Activated CD8-positive, alpha-beta T cell treated with anti-CD3 and anti-CD28 coated beads, Interleukin-2, amount 10 ng/mL, durations not matched to agents 7 days and 5 days (primary cell): ENCODE data around the gene CLCN4. TPM values are rescaled to one million over a fixed set of nuclear protein-coding genes. Genes with fewer than 3 reads are reported as not detected.
A peak's percentile ranks its signal among the peaks of the same experiment; 100 is the strongest.

Experiments used
- ATAC-seq: fragments of 150-1000 bp; cut with Tn5 transposase; one replicate; pipeline ENCODE4 v1.10.0; 2021; ENCODE audit warnings: moderate library complexity
- CTCF ChIA-PET: fragments of 350-600 bp; sonication (Branson Sonifier 250); formaldehyde crosslinking; loops from one replicate; lab custom pipeline; 2021; ENCODE audit warnings: antibody characterized with exemption; lab: Charles Lee
- POLR2A ChIA-PET: fragments of 350-600 bp; sonication (Branson Sonifier 250); formaldehyde crosslinking; loops from one replicate; lab custom pipeline; 2021; ENCODE audit warnings: antibody characterized with exemption; lab: Charles Lee
- DNase-seq: peaks from one replicate; pipeline ENCODE4 v3.0.0-alpha.2; 2020
- H3K27ac Mint-ChIP-seq: one replicate; pipeline ENCODE4 v1.8.0; 2021; ENCODE audit warnings: mild to moderate bottlenecking, mixed read lengths
- H3K27me3 Mint-ChIP-seq: one replicate; pipeline ENCODE4 v1.8.0; 2021; ENCODE audit warnings: low read depth, mixed read lengths
- H3K36me3 Mint-ChIP-seq: one replicate; pipeline ENCODE4 v1.8.0; 2021; ENCODE audit warnings: low read depth, mixed read lengths
- H3K4me1 Mint-ChIP-seq: one replicate; pipeline ENCODE4 v1.8.0; 2021; ENCODE audit warnings: low read depth, mixed read lengths
- H3K4me3 Mint-ChIP-seq: one replicate; pipeline ENCODE4 v1.8.0; 2021; ENCODE audit warnings: mild to moderate bottlenecking, mixed read lengths
- H3K9me3 Mint-ChIP-seq: one replicate; pipeline ENCODE4 v1.8.0; 2022; ENCODE audit warnings: mixed read lengths; ENCODE audit not compliant: insufficient read depth
- total RNA-seq, 2 experiments: library from RNA; stranded (reverse); gene quantifications; one replicate each; pipeline ENCODE4 v1.2.3, GENCODE V29; 2021

CLCN4 gene
- total RNA-seq, 2 experiments from 2014 or later = not detected

- Mint-ChIP-seq H3K27ac (no peak overlapping the region), H3K36me3 (no peaks in the 10 kb centered on the region), H3K27me3 (peaks cover 43% of the 10 kb centered on the region), H3K9me3 (no peaks in the 10 kb centered on the region), H3K4me3 (no peak overlapping the region), H3K4me1 (peaks cover 4% of the 10 kb centered on the region)
- no peak for ATAC-seq
- POLR2A ChIA-PET = no interaction called here
- CTCF ChIA-PET = interaction anchor here (1.3 kb wide), 1 partner anchor 37 kb away, joined by 4 read pairs; no protein-coding TSS in a partner anchor
- DNase-seq = no peak
Measured at GRCh38 chrX:10157032-10157341, 212 bp downstream of the CLCN4 start.

DNA sequence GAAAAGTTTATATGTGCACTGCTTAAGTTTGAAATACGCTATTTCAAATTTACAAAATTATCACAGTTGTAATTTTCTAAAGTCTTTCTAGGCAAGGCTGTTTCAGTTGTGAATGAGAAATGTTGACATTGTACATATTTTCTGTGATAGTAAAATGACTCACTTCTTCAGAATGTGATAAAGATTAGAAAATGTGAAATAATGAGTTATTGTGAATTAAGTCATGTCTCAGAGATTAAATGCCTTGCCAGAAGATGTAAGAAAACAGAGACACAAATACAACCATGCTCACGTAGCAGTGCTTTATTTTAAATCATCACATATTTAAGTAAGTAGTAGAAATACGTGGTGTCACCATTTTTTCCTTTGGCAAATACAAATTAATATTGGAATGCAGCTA lies 768 bp downstream of the CLCN4 start:
- no peaks in the 10 kb centered on the region for H3K36me3 Mint-ChIP-seq

GRCh38 chrX:10158279-10159144 lies 1.7 kb downstream of the CLCN4 start:
- peaks cover 43% of the 10 kb centered on the region for H3K27me3 Mint-ChIP-seq
- ATAC-seq = no peak
- no peak overlapping the region for H3K27ac Mint-ChIP-seq
- ChIA-PET CTCF (interaction anchor here (0.9 kb wide), 1 partner anchor 32 kb away, joined by 3 read pairs; no protein-coding TSS in a partner anchor), POLR2A (no interaction called here)
- H3K36me3 Mint-ChIP-seq = no peaks in the 10 kb centered on the region
- peaks cover 4% of the 10 kb centered on the region for H3K4me1 Mint-ChIP-seq
- DNase-seq = no peak
- H3K9me3 Mint-ChIP-seq = no peaks in the 10 kb centered on the region
- H3K4me3 Mint-ChIP-seq = no peak overlapping the region

More for the DNA sequence above, 768 bp downstream of the CLCN4 start:
- Mint-ChIP-seq H3K27ac (no peak overlapping the region), H3K9me3 (no peaks in the 10 kb centered on the region), H3K27me3 (peaks cover 47% of the 10 kb centered on the region), H3K4me1 (peaks cover 4% of the 10 kb centered on the region), H3K4me3 (no peak overlapping the region)
- POLR2A ChIA-PET = no interaction called here
- CTCF ChIA-PET = interaction anchor here (1.3 kb wide), 1 partner anchor 38 kb away, joined by 4 read pairs; no protein-coding TSS in a partner anchor
- ATAC-seq (no peak), DNase-seq (no peak)

DNA sequence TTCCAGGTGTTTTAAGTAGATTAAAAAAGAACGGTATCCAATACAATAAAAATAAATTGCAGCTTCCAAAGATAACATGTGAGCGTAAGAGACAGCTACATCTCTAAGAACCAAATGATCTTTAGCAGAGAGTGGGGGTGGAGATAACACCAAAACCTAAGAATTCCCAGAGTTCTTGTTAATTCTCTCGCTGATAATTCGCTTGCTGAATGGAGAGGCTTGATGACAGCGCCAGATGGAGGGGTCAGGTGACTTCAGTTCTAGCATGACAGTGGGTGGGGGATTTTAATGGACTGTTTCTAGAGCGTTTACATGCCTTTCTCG lies 2.3 kb downstream of the CLCN4 start:
- ChIA-PET CTCF (interaction anchor here (0.9 kb wide), 1 partner anchor 31 kb away, joined by 3 read pairs; no protein-coding TSS in a partner anchor), POLR2A (no interaction called here)
- Mint-ChIP-seq H3K4me1 (peaks cover 4% of the 10 kb centered on the region), H3K9me3 (no peaks in the 10 kb centered on the region), H3K27me3 (peaks cover 44% of the 10 kb centered on the region), H3K4me3 (no peak overlapping the region), H3K27ac (no peak overlapping the region), H3K36me3 (no peaks in the 10 kb centered on the region)
- DNase-seq (no peak), ATAC-seq (no peak)

GRCh38 chrX:10160211-10160610 lies 3.4 kb downstream of the CLCN4 start:
- H3K9me3 Mint-ChIP-seq = no peaks in the 10 kb centered on the region
- CTCF ChIA-PET = interaction anchor here (0.6 kb wide), 1 partner anchor 49 kb away, joined by 3 read pairs; no protein-coding TSS in a partner anchor
- no peak overlapping the region for H3K4me3 Mint-ChIP-seq
- H3K27me3 Mint-ChIP-seq = peaks cover 38% of the 10 kb centered on the region
- H3K4me1 Mint-ChIP-seq = peaks cover 6% of the 10 kb centered on the region
- no peaks in the 10 kb centered on the region for H3K36me3 Mint-ChIP-seq
- DNase-seq (no peak), ATAC-seq (no peak)
- POLR2A ChIA-PET = no interaction called here
- no peak overlapping the region for H3K27ac Mint-ChIP-seq

DNA sequence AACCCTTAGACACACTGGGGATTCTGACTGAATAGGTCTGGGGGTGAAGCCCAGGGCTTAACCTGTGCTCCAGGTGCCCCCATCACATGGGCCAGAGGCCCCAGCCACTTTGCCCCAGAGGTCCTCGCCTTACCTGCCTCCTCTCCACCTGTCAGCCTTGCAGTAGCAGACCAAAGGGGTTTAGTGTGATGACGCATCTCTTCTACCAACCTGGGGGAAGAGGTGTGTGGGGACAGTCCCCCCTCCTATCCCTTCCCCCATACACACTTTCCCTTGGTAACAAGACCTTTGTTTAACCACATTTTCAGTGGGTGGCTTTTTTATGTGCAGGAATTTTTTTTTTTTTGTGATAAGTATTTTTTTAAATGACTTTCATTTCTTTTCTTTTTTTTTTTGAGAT lies 6.3 kb downstream of the CLCN4 start:
- ATAC-seq (no peak), DNase-seq (no peak)
- no peak overlapping the region for H3K27ac Mint-ChIP-seq
- POLR2A ChIA-PET = no interaction called here
- no peaks in the 10 kb centered on the region for H3K9me3 Mint-ChIP-seq
- H3K27me3 Mint-ChIP-seq = peaks cover 22% of the 10 kb centered on the region
- H3K4me3 Mint-ChIP-seq = no peak overlapping the region
- CTCF ChIA-PET = no interaction called here
- H3K36me3 Mint-ChIP-seq = no peaks in the 10 kb centered on the region
- H3K4me1 Mint-ChIP-seq = peaks cover 25% of the 10 kb centered on the region

GRCh38 chrX:10164879-10165278 lies 8.1 kb downstream of the CLCN4 start:
- CTCF ChIA-PET = no interaction called here
- Mint-ChIP-seq H3K4me1 (peaks cover 25% of the 10 kb centered on the region), H3K36me3 (no peaks in the 10 kb centered on the region), H3K4me3 (no peak overlapping the region), H3K9me3 (no peaks in the 10 kb centered on the region), H3K27ac (no peak overlapping the region), H3K27me3 (peaks cover 15% of the 10 kb centered on the region)
- ATAC-seq (no peak), DNase-seq (no peak)
- POLR2A ChIA-PET = no interaction called here

DNA sequence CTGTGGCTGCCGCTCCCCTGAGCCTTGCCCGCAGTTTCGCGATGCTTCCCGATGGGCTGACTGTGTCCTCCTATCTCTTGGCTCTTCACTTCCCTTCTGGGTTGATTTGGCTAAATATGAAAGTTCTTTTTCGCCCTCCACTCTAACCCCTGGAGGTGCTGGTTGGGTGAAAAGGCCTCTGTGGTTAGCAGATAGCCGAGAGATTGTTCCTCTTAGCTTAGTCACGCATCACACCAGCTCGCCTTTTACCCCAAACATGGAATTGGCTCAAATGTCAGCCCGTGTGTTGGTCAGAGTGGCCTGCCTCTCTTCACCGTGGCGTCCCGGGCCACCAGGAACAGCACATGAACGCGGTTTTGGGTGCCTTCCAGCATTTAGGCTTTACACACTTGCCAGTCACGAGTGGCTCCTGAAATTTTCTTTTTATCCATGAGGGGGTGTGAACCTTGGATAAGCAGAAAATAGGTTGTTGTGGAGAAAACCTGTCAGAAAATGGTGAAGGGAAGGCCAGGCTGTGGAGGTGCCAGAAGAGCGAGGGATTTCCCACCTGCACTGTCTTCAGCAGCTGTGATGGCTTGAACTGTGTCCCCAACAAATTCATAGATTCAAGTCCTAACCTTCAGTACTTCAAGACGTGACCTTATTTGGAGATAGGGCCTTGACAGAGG lies 8.9 kb downstream of the CLCN4 start:
- Mint-ChIP-seq H3K4me1 (peaks cover 25% of the 10 kb centered on the region), H3K4me3 (no peak overlapping the region), H3K36me3 (no peaks in the 10 kb centered on the region), H3K27ac (no peak overlapping the region), H3K27me3 (peaks cover 9% of the 10 kb centered on the region), H3K9me3 (no peaks in the 10 kb centered on the region)
- no peak for ATAC-seq
- CTCF ChIA-PET = no interaction called here
- POLR2A ChIA-PET = no interaction called here
- DNase-seq = no peak

DNA sequence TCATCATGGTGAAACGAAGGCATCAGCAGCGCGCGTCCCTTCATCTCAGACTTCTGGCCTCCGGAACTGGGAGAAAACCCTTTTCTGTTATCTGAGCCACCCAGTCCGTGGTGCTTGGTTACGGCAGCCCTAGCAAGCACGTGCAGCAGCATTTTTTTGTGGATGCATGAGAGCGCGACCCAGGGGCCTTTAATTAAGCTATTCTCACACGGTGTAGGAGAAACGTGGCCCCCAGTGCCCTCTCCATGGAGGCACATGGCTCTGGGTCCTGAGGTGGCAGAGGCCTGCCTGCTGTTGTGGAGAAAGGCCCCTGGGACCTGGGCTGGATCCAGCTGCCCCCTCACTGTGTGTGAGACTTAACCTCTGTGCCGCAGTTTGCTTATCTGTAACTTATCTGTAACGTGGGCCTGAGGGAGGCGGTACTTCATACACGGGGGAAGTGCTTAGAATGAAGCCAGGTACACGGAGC lies 9.5 kb downstream of the CLCN4 start:
- Mint-ChIP-seq H3K4me3 (no peak overlapping the region), H3K27ac (no peak overlapping the region), H3K4me1 (peaks cover 25% of the 10 kb centered on the region), H3K27me3 (peaks cover 9% of the 10 kb centered on the region), H3K9me3 (no peaks in the 10 kb centered on the region), H3K36me3 (no peaks in the 10 kb centered on the region)
- ChIA-PET CTCF (no interaction called here), POLR2A (no interaction called here)
- ATAC-seq = no peak
- no peak for DNase-seq

GRCh38 chrX:10166731-10167151 lies 10.0 kb downstream of the CLCN4 start:
- Mint-ChIP-seq H3K27ac (no peak overlapping the region), H3K9me3 (no peaks in the 10 kb centered on the region)

GRCh38 chrX:10167573-10167972 lies 10.8 kb downstream of the CLCN4 start:
- H3K27ac Mint-ChIP-seq = no peak overlapping the region
- H3K27me3 Mint-ChIP-seq = peaks cover 6% of the 10 kb centered on the region
- ATAC-seq = no peak
- no peak overlapping the region for H3K4me3 Mint-ChIP-seq
- DNase-seq = peak; percentile 27
- H3K9me3 Mint-ChIP-seq = no peaks in the 10 kb centered on the region
- no peaks in the 10 kb centered on the region for H3K36me3 Mint-ChIP-seq
- peaks cover 25% of the 10 kb centered on the region for H3K4me1 Mint-ChIP-seq
- ChIA-PET POLR2A (no interaction called here), CTCF (no interaction called here)

More at GRCh38 chrX:10166731-10167151, 10.0 kb downstream of the CLCN4 start:
- Mint-ChIP-seq H3K4me3 (no peak overlapping the region), H3K4me1 (peaks cover 25% of the 10 kb centered on the region), H3K27me3 (peaks cover 9% of the 10 kb centered on the region), H3K36me3 (no peaks in the 10 kb centered on the region)
- DNase-seq (no peak), ATAC-seq (no peak)
- ChIA-PET POLR2A (no interaction called here), CTCF (no interaction called here)

DNA sequence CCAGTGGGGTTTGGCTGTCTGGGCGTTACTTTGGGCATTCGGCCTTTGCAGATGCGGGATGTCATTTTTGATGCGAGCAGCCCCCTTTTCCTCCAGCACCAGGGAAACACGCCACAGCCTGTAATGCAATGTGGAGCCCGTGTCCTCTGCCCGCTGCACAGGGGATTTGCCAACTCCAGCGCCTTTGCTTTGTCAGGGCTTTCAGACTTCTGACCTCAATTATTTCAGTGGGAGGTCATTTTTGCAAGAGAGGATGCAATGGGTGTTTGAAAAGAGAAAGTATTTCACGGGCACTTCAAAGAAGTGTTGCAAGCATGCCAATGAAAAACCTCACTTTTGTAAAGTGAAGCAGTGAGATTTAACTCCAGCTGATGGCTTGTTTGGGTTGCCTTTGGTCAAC lies 11.5 kb downstream of the CLCN4 start:
- POLR2A ChIA-PET = no interaction called here

More for the DNA sequence above, 11.5 kb downstream of the CLCN4 start:
- peaks cover 6% of the 10 kb centered on the region for H3K27me3 Mint-ChIP-seq
- CTCF ChIA-PET = interaction anchor here (1.0 kb wide), 1 partner anchor 22 kb away, joined by 3 read pairs; no protein-coding TSS in a partner anchor
- no peaks in the 10 kb centered on the region for H3K36me3 Mint-ChIP-seq
- no peak overlapping the region for H3K4me3 Mint-ChIP-seq
- H3K27ac Mint-ChIP-seq = no peak overlapping the region
- DNase-seq = no peak
- H3K4me1 Mint-ChIP-seq = peaks cover 25% of the 10 kb centered on the region
- H3K9me3 Mint-ChIP-seq = no peaks in the 10 kb centered on the region
- no peak for ATAC-seq
